ENCODE results near the gene KAZN. TPM values are rescaled to one million over a fixed set of nuclear protein-coding genes. Genes with fewer than 3 reads are reported as not detected.
"Not testable (repeated sequence)": the region's sequence is repeated elsewhere in the genome, so short reads cannot be mapped to it uniquely, and the experiment has no call there.

KAZN gene
- 0.38 and 1.1 TPM in 2 replicates for total RNA-seq (2014; rRNA removed; shearing (Covaris generic))

- no peak for DNase-seq (ENCODE audit: low spot score)
Observed at GRCh38 chr1:14598498-14599182, at the start of gene KAZN. Gene KAZN (plus strand): TSS chr1:14598685.

GRCh38 chr1:14549897-14550620 is 48.4 kb upstream of the KAZN start:
- no peak for DNase-seq (ENCODE audit: low spot score)

- no peak for DNase-seq (ENCODE audit: low spot score)
Observed at GRCh38 chr1:14551386-14551785, 47.1 kb upstream of the KAZN start.

GRCh38 chr1:14552246-14552965 is 46.1 kb upstream of the KAZN start:
- DNase-seq (ENCODE audit: low spot score): no peak

DNA sequence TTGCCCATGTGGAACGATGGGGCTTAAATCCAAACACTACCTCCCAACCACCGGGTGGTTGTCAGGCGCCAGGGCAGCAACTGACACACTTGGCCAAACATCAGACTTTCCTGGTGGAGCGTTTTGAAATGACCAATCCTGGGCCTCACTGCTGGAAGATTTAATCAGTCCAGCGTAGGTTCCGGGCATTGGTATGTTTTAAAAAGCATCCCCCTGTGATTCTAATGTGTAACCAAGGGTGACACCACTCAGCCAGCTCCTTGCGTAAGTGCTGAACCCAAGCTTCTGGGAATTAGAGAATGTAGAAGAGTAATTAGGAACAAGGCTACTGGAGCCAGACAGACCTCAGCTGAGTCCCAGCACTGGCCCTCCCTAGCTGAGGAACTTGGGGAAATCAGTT is 44.8 kb upstream of the KAZN start:
- no peak for DNase-seq (ENCODE audit: low spot score)

DNA sequence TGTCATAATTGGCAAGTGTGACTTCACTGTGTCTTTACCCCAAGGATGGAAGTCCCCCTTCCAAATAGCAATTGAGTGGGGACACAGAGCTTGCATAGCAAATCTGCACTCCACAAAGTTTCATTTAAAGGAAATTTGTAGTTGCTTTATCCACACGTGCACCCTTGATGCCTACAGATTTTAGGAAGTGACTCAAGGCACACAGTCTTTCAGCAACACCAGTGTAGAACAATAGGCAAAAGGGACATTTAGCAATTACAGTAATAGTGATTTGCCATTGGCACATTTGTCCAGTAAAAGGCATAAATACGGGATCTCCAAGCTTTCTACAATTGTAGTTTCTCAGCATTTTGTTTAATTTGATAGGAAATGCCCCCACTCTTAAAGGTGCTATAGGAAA is 43.4 kb upstream of the KAZN start:
- DNase-seq (ENCODE audit: low spot score): no peak

GRCh38 chr1:14561014-14561693 is 37.3 kb upstream of the KAZN start:
- DNase-seq (ENCODE audit: low spot score): no peak

- DNase-seq (ENCODE audit: low spot score): no peak
Observed at GRCh38 chr1:14565090-14565489, 33.4 kb upstream of the KAZN start.

DNA sequence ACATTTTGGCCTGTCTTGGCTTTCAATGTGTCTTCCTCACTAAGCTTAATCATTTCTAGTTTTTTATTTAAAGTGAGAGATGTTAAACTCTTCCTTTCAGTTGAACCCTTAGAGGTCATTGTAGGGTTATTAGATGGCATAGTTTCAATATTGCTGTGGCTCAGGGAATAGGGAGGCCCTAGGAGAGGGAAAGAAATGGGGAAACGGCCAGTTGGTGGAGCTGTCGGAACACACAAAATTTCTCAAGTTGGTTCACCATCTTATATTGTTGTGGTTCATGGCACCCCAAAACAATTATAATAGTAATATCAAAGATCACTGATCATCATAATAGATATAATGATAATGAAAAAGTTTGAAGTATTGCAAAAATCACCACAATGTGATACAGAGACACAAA is 31.4 kb upstream of the KAZN start:
- DNase-seq (ENCODE audit: low spot score): peak; percentile 48

- no peak for DNase-seq (ENCODE audit: low spot score)
Observed at GRCh38 chr1:14567903-14568302, 30.6 kb upstream of the KAZN start.

DNA sequence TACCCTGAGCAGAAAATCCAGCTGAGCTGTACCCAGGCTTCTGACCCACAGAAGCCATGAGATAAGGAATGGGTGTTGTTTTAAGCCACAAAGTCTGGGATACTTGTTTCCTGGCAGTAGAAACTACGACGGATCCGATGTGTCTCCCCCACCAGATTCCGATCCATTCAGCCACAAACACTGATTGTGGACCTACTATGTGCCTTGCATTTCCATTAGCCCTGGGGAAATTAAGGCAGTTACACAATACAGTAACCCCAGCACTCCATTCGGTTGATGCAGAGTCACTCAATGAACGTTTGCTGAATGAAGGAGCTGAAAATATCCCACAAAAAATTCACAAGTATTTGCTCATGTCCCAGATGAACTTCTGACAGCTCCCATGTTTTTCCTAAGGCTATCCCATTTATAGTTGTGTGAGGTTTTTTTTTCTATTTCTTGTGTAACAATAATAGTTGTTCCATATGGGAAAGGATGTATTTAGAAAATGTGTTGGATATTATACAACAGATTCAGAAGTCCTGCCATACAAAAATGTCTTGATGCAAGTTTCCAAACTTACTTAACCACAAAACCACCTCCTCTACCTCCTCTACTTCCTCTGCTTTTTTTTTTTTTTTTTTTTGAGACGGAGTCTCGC is 29.6 kb upstream of the KAZN start:
- no peak for DNase-seq (ENCODE audit: low spot score)

DNA sequence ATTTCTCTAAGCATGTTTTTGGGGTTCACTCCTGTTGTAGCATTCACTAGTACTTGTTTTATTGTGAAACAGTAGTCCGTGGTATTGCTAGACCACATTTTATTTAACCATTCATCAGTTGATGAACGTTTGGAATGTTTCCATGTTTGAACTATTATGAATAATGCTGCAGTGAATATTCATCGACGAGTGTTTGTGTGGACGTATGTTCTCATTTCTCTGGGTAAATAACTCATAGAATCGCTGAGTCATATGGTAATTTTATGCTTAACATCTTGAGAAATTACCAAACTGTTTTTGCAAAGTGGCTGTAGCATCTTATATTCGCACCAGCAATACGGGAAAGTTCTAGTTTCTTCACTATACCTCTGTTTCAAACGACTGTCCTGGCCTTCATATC is 28.0 kb upstream of the KAZN start:
- no peak for DNase-seq (ENCODE audit: low spot score)

DNA sequence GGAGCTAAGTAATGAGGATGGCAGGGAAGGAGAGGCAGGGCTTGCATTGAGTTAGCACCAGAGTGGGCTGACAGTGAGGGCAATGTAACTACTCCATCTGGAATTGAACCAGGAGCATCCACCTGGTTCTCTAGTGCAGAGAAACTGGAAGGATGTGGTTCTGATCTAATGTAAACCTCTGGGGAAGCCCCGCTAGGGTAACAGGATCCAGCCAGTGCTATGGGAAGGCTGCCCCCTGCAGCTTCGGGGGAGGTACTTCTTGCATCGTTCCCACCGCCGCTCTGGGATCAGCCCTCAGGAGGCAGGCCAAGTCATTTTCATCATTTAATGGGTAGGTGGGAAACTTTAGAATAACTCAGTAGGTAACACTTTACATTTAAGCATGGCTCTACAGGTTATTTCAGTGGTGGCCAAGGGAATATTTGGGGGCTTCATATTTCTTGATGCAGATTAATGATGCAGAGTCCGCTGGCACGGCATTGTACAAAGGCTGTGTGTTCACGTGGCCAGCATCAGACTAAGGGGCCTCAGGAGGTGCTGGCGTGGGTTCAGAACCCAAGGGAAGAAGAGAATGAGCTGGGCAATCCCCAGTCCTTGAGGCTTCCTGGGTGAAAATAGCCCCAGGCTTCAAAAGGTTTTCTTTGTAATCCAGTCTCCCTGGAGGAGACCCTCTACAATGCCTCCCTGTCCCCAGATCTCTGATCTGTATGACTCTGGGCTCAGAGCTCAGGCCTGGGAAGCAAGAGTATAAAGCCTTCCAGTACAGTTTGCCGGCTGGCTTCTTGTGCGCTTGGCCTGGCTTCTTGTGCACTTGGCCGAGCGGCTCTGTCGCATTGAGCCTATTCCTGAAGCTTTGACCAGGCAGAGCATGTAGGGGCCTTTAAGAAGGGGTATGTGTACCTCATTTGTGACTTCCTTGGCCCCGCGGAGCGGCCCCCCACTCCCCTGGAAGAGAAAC is 26.4 kb upstream of the KAZN start:
- no peak for DNase-seq (ENCODE audit: low spot score)

GRCh38 chr1:14572861-14573260 is 25.6 kb upstream of the KAZN start:
- no peak for DNase-seq (ENCODE audit: low spot score)

GRCh38 chr1:14576155-14576554 is 22.3 kb upstream of the KAZN start:
- no peak for DNase-seq (ENCODE audit: low spot score)

GRCh38 chr1:14577261-14577660 is 21.2 kb upstream of the KAZN start:
- no peak for DNase-seq (ENCODE audit: low spot score)

GRCh38 chr1:14578156-14578555 is 20.3 kb upstream of the KAZN start:
- DNase-seq (ENCODE audit: low spot score): no peak

- DNase-seq (ENCODE audit: low spot score): not testable (repeated sequence)
Observed at GRCh38 chr1:14580295-14580694, 18.2 kb upstream of the KAZN start.

DNA sequence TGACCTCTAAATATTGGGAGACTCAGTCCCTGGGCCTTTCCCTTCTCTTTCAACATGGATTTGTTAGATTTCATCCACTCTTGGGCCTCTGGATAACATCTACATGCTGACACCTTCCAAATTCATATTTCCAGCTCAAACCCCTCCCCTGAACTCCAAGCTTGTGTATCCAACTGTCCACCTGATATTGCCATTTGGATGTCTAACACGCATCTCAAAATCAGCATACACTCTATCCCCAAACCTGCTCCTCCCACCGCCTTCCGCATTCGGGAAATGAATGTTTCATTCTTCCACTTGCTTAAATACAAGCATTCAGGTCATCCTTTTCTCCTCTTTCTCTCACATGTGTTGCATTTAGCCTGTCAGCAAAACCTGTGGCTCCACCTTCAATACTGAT is 17.5 kb upstream of the KAZN start:
- no peak for DNase-seq (ENCODE audit: low spot score)

DNA sequence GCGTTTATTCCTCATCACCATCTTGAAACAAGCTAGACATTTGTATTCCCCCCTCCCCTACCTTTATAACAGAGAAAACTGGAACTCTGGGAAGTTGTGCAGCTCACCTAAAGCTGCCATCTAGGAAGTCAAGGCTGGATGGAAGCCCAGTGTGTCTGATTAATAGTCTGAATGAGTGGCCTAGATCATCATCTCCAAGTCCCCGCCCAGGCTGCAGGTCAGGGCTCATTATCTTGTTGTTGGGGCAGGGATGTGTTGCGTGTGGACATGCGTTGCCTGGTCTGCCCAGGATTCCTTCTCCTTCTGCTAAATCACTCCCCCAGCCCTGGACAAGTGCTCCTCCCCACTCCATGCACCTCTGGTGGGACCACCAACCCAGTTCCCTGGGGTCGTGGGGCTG is 14.7 kb upstream of the KAZN start:
- DNase-seq (ENCODE audit: low spot score): no peak
